ENCODE measurements around the gene SELENOI. TPM values are rescaled to one million over a fixed set of nuclear protein-coding genes. Genes with fewer than 3 reads are reported as not detected.

The SELENOI gene
- total RNA-seq, 2 donors from 2014 or later, result 41.5 to 42.2 TPM

DNA sequence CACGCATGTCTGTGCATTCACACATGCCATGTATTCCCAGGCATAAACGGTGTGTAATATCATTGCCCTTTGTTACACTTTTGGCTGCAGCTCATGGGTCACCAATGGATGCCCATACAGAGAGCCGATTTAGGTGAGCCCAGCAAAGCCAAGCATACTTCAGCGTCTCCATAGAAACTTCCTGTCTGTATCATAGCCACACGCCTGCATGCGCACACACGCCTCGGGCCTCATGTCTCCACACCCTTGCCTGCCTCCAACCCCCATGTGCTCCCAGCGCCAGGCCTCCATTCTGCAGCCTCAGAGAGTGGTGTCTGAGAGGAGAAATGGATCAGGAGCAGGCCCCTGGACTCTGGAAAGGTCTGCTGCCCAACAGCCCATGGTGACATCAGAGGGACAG, 33.5 kb upstream of the SELENOI start:
- H3K4me3 ChIP-seq, result no peak overlapping the region
- H3K27ac ChIP-seq, result no peak overlapping the region
- no peaks in the 10 kb centered on the region for H3K9me3 ChIP-seq
- H3K36me3 ChIP-seq, result no peaks in the 10 kb centered on the region
- H3K9ac ChIP-seq (ENCODE audit: low read depth in 2 of 2, low read length in 2 of 2), result no peak overlapping the region
- intact Hi-C loops (cut with DNase I), result no loop called here
- TF ChIP-seq, protein P1, sequence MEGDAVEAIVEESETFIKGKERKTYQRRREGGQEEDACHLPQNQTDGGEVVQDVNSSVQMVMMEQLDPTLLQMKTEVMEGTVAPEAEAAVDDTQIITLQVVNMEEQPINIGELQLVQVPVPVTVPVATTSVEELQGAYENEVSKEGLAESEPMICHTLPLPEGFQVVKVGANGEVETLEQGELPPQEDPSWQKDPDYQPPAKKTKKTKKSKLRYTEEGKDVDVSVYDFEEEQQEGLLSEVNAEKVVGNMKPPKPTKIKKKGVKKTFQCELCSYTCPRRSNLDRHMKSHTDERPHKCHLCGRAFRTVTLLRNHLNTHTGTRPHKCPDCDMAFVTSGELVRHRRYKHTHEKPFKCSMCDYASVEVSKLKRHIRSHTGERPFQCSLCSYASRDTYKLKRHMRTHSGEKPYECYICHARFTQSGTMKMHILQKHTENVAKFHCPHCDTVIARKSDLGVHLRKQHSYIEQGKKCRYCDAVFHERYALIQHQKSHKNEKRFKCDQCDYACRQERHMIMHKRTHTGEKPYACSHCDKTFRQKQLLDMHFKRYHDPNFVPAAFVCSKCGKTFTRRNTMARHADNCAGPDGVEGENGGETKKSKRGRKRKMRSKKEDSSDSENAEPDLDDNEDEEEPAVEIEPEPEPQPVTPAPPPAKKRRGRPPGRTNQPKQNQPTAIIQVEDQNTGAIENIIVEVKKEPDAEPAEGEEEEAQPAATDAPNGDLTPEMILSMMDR (IDR thresholded peaks at IDR 0.05), result no peak
- H3K27me3 ChIP-seq, result no peaks in the 10 kb centered on the region
- no peaks in the 10 kb centered on the region for H3K4me1 ChIP-seq
- no peak for DNase-seq

DNA sequence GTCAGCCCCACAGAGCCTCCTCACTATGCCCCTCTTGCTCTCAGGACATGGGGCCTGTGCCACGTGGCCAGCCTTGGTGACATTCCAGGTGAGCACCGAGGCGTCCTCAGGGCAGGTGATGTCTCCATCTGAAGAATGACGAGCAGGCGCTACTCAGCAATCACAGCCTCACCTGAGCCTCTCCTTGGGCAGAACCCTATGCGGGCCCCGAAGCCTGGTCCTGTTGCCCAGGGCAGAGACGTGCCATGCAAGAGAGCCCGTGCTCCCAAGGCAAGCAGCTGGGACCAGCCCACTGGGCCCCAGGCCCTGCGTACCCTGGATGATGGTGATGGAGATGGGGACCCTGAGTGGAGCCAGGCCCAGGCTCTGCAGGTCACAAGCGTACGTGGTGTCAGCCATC, 32.5 kb upstream of the SELENOI start:
- Histone ChIP-seq H3K4me1 (no peaks in the 10 kb centered on the region), H3K27me3 (no peaks in the 10 kb centered on the region), H3K4me3 (no peak overlapping the region), H3K27ac (no peak overlapping the region), H3K36me3 (no peaks in the 10 kb centered on the region), H3K9me3 (no peaks in the 10 kb centered on the region), H3K9ac (ENCODE audit: low read depth in 2 of 2, low read length in 2 of 2) (no peak overlapping the region)
- TF ChIP-seq, protein P1 (IDR thresholded peaks at IDR 0.05), result no peak
- intact Hi-C loops (cut with DNase I), result no loop called here
- DNase-seq, result no peak

DNA sequence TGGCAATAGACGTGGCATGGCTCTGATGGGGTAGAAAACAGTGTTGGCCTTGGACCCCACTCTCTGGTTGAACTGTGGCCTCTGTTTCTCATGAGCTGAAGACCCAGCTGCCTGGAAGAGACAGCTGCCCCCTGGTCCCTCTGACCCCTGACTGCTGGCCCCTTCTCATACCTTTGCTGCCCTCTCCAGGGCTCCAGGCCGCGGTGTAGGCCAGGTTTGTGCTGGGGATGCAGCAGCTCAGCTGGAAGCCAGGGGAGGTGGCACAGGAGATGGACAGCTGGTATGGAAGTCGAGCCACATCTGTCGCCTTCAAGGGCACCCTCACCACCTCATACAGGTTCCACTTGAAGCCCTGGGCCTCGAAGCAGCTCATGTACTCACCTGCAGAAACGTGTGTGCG, 31.7 kb upstream of the SELENOI start:
- Histone ChIP-seq H3K9me3 (no peaks in the 10 kb centered on the region), H3K4me1 (no peaks in the 10 kb centered on the region)

DNA sequence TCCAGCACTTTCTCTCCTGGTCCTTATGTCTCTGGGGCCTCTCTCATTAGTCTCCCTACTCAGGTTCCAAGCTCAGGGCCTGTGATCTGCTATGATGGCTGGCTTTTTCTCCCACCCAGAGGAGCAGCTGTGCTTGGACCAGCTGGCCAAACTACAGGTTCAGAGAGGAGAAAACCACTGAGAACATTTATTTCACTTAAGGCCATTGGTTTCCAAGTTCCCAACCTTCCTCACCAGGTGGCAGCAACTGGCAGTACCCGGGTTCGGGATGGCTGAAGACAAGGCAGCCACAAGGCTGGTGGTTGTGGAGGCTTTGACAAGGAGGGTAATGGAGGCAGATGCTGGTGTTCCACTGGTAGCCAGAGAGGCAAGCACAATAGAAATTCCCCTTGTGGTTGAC, 29.9 kb upstream of the SELENOI start:
- Histone ChIP-seq H3K4me3 (no peak overlapping the region), H3K36me3 (no peaks in the 10 kb centered on the region), H3K4me1 (no peaks in the 10 kb centered on the region), H3K9me3 (no peaks in the 10 kb centered on the region), H3K27ac (no peak overlapping the region), H3K27me3 (no peaks in the 10 kb centered on the region), H3K9ac (ENCODE audit: low read depth in 2 of 2, low read length in 2 of 2) (no peak overlapping the region)
- TF ChIP-seq, protein P1 (IDR thresholded peaks at IDR 0.05), result no peak
- no peak for DNase-seq
- intact Hi-C loops (cut with DNase I), result no loop called here

More for the DNA sequence above, 31.7 kb upstream of the SELENOI start:
- no peak for DNase-seq
- H3K27ac ChIP-seq, result no peak overlapping the region
- no peaks in the 10 kb centered on the region for H3K27me3 ChIP-seq
- intact Hi-C loops (cut with DNase I), result no loop called here
- TF ChIP-seq, protein P1 (IDR thresholded peaks at IDR 0.05), result no peak
- H3K9ac ChIP-seq (ENCODE audit: low read depth in 2 of 2, low read length in 2 of 2), result no peak overlapping the region
- H3K36me3 ChIP-seq, result no peaks in the 10 kb centered on the region
- H3K4me3 ChIP-seq, result no peak overlapping the region

DNA sequence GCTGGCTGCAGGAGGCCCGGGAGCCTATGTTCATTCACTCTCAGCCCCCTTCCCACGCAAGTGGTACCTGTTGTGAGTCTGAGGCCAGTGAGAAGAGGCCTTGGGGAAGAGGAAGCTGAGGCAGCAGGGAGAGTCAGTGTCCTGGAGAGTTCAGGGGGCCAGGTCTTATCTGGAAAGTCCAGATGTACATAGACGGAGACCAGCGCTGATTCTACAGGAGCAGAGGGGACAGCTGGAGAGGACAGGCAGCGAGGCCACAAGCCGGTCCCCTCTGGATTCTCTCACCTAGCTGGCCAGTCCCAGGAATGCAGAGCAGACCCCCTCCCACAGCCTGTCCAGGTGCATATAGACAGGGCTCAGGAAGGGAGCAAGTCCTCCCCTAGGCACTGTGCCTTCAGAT, 29.1 kb upstream of the SELENOI start:
- intact Hi-C loops (cut with DNase I), result no loop called here
- no peak for DNase-seq

More for the DNA sequence above, 29.1 kb upstream of the SELENOI start:
- Histone ChIP-seq H3K4me1 (no peaks in the 10 kb centered on the region), H3K36me3 (no peaks in the 10 kb centered on the region), H3K4me3 (no peak overlapping the region), H3K27ac (no peak overlapping the region), H3K9me3 (no peaks in the 10 kb centered on the region), H3K27me3 (no peaks in the 10 kb centered on the region), H3K9ac (ENCODE audit: low read depth in 2 of 2, low read length in 2 of 2) (no peak overlapping the region)
- TF ChIP-seq, protein P1 (IDR thresholded peaks at IDR 0.05), result no peak
